ENCODE measurements around the gene MYO7A. TPM values are rescaled to one million over a fixed set of nuclear protein-coding genes. Genes with fewer than 3 reads are reported as not detected.

The MYO7A gene
- total RNA-seq, 1 experiment from 2014 or later = 2.5 TPM

DNA sequence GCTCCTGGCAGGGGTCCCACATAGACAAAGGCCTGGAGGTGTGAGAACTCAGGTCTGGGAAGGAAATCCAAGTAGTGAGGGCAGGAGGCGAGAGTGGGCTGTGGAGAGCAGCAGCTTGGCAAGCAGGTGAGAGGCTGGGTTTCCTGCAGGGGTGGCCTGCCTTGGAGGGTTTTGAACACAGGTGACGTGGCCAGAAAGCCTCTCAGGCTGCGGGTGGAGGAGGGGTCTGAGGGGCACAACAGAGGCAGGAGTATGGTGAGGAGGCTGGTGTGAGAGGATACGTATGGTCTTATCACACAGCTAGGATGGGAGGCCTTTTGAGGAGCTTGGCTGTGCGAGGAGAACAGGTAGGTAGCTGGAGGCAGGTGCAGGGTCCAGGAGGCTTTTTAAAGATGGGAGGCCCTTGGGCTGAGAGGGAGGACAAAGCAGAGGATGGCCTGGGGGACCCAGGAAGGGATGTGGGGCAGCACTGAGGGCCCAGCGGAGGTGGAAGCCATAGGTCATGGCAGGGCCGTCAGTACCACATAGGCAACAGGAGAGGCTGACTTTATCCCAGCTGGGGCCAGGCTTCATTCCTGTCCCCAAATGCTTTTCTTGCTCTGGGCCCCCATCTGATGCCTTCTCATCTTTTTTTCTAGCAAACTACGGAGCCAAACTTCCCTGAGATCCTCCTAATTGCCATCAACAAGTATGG is 84.4 kb downstream of the MYO7A start:
- CTCF ChIA-PET = interaction anchor here (1.2 to 2.2 kb wide), 3 partner anchors 8 to 407 kb away, joined by 3 to 5 read pairs (median 3); no protein-coding TSS in a partner anchor
- no peaks in the 10 kb centered on the region for H3K4me1 Mint-ChIP-seq
- no peaks in the 10 kb centered on the region; the same call in 1 of the 2 replicates for H3K9me3 Mint-ChIP-seq
- no peak for ATAC-seq
- H3K27me3 Mint-ChIP-seq (ENCODE audit: low read depth) = no peaks in the 10 kb centered on the region
- no peak overlapping the region for H3K4me3 Mint-ChIP-seq
- H3K36me3 Mint-ChIP-seq = no peaks in the 10 kb centered on the region
- POLR2A ChIA-PET = no interaction called here
- no peak overlapping the region for H3K27ac Mint-ChIP-seq
- no peak for DNase-seq (ENCODE audit: low spot score)
- TF ChIP-seq ZNF423 (CRISPR knock-in tag; IDR thresholded peaks at IDR 0.05) (no peak), RORB (CRISPR knock-in tag; IDR thresholded peaks at IDR 0.05) (no peak), SP1 (CRISPR knock-in tag; conservative IDR thresholded peaks at IDR 0.05) (no peak), NFE2L1 (CRISPR knock-in tag; IDR thresholded peaks at IDR 0.05) (no peak), FOXK1 (CRISPR knock-in tag; IDR thresholded peaks at IDR 0.05) (no peak), GRHL2 (CRISPR knock-in tag; IDR thresholded peaks at IDR 0.05; ENCODE audit: insufficient replicate concordance, severe bottlenecking) (no peak), E2F5 (CRISPR knock-in tag; IDR thresholded peaks at IDR 0.05) (no peak), NFATC4 (CRISPR knock-in tag; IDR thresholded peaks at IDR 0.05) (no peak), CDX4 (CRISPR knock-in tag; IDR thresholded peaks at IDR 0.05; ENCODE audit: borderline replicate concordance) (no peak), CREB1 (CRISPR knock-in tag; IDR thresholded peaks at IDR 0.05) (no peak), TEAD4 (CRISPR knock-in tag; IDR thresholded peaks at IDR 0.05) (no peak), ZNF396 (CRISPR knock-in tag; IDR thresholded peaks at IDR 0.05; ENCODE audit: borderline replicate concordance) (no peak), ZNF121 (CRISPR knock-in tag; IDR thresholded peaks at IDR 0.05) (no peak)
- TF ChIP-seq, protein P1, sequence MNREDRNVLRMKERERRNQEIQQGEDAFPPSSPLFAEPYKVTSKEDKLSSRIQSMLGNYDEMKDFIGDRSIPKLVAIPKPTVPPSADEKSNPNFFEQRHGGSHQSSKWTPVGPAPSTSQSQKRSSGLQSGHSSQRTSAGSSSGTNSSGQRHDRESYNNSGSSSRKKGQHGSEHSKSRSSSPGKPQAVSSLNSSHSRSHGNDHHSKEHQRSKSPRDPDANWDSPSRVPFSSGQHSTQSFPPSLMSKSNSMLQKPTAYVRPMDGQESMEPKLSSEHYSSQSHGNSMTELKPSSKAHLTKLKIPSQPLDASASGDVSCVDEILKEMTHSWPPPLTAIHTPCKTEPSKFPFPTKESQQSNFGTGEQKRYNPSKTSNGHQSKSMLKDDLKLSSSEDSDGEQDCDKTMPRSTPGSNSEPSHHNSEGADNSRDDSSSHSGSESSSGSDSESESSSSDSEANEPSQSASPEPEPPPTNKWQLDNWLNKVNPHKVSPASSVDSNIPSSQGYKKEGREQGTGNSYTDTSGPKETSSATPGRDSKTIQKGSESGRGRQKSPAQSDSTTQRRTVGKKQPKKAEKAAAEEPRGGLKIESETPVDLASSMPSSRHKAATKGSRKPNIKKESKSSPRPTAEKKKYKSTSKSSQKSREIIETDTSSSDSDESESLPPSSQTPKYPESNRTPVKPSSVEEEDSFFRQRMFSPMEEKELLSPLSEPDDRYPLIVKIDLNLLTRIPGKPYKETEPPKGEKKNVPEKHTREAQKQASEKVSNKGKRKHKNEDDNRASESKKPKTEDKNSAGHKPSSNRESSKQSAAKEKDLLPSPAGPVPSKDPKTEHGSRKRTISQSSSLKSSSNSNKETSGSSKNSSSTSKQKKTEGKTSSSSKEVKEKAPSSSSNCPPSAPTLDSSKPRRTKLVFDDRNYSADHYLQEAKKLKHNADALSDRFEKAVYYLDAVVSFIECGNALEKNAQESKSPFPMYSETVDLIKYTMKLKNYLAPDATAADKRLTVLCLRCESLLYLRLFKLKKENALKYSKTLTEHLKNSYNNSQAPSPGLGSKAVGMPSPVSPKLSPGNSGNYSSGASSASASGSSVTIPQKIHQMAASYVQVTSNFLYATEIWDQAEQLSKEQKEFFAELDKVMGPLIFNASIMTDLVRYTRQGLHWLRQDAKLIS (CRISPR knock-in tag; IDR thresholded peaks at IDR 0.05; ENCODE audit: borderline replicate concordance) = no peak
- TF ChIP-seq, protein P2, sequence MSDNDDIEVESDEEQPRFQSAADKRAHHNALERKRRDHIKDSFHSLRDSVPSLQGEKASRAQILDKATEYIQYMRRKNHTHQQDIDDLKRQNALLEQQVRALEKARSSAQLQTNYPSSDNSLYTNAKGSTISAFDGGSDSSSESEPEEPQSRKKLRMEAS (CRISPR knock-in tag; IDR thresholded peaks at IDR 0.05) = no peak
- TF ChIP-seq, protein P3, sequence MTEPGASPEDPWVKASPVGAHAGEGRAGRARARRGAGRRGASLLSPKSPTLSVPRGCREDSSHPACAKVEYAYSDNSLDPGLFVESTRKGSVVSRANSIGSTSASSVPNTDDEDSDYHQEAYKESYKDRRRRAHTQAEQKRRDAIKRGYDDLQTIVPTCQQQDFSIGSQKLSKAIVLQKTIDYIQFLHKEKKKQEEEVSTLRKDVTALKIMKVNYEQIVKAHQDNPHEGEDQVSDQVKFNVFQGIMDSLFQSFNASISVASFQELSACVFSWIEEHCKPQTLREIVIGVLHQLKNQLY (CRISPR knock-in tag; IDR thresholded peaks at IDR 0.05) = no peak
- TF ChIP-seq, protein P4, sequence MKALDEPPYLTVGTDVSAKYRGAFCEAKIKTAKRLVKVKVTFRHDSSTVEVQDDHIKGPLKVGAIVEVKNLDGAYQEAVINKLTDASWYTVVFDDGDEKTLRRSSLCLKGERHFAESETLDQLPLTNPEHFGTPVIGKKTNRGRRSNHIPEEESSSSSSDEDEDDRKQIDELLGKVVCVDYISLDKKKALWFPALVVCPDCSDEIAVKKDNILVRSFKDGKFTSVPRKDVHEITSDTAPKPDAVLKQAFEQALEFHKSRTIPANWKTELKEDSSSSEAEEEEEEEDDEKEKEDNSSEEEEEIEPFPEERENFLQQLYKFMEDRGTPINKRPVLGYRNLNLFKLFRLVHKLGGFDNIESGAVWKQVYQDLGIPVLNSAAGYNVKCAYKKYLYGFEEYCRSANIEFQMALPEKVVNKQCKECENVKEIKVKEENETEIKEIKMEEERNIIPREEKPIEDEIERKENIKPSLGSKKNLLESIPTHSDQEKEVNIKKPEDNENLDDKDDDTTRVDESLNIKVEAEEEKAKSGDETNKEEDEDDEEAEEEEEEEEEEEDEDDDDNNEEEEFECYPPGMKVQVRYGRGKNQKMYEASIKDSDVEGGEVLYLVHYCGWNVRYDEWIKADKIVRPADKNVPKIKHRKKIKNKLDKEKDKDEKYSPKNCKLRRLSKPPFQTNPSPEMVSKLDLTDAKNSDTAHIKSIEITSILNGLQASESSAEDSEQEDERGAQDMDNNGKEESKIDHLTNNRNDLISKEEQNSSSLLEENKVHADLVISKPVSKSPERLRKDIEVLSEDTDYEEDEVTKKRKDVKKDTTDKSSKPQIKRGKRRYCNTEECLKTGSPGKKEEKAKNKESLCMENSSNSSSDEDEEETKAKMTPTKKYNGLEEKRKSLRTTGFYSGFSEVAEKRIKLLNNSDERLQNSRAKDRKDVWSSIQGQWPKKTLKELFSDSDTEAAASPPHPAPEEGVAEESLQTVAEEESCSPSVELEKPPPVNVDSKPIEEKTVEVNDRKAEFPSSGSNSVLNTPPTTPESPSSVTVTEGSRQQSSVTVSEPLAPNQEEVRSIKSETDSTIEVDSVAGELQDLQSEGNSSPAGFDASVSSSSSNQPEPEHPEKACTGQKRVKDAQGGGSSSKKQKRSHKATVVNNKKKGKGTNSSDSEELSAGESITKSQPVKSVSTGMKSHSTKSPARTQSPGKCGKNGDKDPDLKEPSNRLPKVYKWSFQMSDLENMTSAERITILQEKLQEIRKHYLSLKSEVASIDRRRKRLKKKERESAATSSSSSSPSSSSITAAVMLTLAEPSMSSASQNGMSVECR (CRISPR knock-in tag; IDR thresholded peaks at IDR 0.05; ENCODE audit: borderline replicate concordance) = no peak
- TF ChIP-seq, protein P5, sequence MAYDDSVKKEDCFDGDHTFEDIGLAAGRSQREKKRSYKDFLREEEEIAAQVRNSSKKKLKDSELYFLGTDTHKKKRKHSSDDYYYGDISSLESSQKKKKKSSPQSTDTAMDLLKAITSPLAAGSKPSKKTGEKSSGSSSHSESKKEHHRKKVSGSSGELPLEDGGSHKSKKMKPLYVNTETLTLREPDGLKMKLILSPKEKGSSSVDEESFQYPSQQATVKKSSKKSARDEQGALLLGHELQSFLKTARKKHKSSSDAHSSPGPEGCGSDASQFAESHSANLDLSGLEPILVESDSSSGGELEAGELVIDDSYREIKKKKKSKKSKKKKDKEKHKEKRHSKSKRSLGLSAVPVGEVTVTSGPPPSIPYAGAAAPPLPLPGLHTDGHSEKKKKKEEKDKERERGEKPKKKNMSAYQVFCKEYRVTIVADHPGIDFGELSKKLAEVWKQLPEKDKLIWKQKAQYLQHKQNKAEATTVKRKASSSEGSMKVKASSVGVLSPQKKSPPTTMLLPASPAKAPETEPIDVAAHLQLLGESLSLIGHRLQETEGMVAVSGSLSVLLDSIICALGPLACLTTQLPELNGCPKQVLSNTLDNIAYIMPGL (CRISPR knock-in tag; IDR thresholded peaks at IDR 0.05) = no peak
